GM19324 (cell line): ENCODE results near the gene SLCO1B1.
"Not testable (repeated sequence)": the region's sequence is repeated elsewhere in the genome, so short reads cannot be mapped to it uniquely, and the experiment has no call there.

Experiments
- ATAC-seq: cut with Tn5 transposase; IDR thresholded peaks from one replicate; pipeline ENCODE4 v1.9.1; 2021; ENCODE audit warnings: mild to moderate bottlenecking, moderate library complexity; ENCODE audit not compliant: unreplicated experiment, low FRiP score

Gene SLCO1B1, protein sequence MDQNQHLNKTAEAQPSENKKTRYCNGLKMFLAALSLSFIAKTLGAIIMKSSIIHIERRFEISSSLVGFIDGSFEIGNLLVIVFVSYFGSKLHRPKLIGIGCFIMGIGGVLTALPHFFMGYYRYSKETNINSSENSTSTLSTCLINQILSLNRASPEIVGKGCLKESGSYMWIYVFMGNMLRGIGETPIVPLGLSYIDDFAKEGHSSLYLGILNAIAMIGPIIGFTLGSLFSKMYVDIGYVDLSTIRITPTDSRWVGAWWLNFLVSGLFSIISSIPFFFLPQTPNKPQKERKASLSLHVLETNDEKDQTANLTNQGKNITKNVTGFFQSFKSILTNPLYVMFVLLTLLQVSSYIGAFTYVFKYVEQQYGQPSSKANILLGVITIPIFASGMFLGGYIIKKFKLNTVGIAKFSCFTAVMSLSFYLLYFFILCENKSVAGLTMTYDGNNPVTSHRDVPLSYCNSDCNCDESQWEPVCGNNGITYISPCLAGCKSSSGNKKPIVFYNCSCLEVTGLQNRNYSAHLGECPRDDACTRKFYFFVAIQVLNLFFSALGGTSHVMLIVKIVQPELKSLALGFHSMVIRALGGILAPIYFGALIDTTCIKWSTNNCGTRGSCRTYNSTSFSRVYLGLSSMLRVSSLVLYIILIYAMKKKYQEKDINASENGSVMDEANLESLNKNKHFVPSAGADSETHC

DNA sequence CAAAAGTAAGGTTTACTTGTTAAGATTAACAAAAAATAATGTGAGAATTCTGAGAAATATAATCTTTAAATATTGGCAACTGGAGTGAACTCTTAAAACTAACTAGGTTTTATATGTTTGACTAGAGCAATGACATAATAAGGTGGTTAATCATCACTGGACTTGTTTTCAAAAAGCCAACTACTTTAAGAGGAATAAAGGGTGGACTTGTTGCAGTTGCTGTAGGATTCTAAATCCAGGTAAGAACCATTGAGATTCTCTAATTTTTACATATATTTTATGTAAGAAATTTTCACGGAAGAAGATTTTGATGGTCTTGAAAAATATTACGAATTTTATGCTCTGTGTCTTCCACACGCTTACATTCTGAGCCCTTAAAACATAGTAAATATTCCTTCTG, at the start of gene SLCO1B1:
Gene SLCO1B1, plus strand, starts transcription at position 197 of the 400 bp plus-strand sequence. CDS start 10,381 bp downstream, outside the sequence.
- no peak for ATAC-seq

- ATAC-seq = not testable (repeated sequence)
Measured at GRCh38 chr12:21084753-21085152, 46.2 kb upstream of the SLCO1B1 start.

DNA sequence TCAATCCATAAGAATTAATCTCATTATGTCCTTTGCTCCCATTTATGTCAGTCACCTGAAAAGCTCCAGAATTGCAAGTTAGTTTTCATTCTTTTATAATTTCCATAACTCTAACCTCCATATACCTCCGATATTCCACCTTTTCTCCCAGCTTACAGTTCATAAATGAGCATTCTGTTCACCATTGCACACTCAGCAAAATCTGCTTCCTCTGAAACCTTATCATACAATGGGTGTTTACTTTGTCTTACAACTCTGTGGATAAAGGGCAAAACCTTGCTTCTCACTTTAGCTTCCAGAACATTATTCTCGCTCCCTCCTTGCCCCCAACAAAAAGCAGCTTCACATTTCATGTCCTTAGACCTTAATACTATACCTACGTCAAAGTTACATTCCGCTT, 19.3 kb upstream of the SLCO1B1 start:
- no peak for ATAC-seq

DNA sequence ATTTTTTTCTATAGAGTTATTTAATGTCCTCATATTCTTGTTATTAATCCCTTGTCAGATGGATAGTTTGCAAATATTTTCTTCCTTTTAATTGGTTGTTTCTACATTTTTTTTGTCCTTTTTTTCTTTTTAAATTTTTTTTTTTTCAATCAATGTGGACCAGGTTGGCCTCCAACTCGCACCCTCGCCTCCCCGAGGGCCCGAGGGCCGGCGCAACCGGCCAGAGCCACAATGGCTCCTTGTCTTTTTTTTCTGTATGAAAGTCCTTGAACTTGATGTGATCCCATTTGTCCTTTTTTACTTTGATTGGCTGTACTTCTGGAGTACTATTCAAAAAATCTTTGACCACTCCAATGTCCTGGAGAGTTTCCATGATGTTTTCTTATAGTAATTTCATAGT, 17.7 kb upstream of the SLCO1B1 start:
- ATAC-seq = no peak

- ATAC-seq = no peak
Measured at GRCh38 chr12:21117995-21118394, 13.0 kb upstream of the SLCO1B1 start.

- ATAC-seq = no peak
Measured at GRCh38 chr12:21118760-21119159, 12.2 kb upstream of the SLCO1B1 start.

DNA sequence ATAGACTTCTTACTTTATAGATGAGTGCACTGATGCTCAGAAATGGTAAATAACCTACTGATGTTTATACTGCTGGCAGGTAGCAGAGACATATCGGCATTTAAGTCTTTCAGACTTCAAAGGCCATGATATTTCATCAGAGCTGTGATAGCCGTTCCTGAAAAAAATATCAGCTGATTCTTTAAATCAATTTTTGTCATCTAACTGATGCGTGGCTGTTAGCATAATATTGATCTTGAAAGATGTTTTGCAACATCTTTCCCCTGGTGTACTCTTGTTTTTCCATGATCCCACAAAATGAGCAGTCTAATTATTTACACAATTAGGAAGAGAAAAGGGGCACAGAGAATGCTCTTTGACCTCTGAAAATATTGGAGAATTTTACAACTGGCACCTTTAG, 1.6 kb upstream of the SLCO1B1 start:
- no peak for ATAC-seq

- ATAC-seq = no peak
Measured at GRCh38 chr12:21129906-21130305, 1.1 kb upstream of the SLCO1B1 start.

GRCh38 chr12:21137318-21137999, 6.5 kb downstream of the SLCO1B1 start:
- not testable (repeated sequence) for ATAC-seq

GRCh38 chr12:21138016-21138415, 7.0 kb downstream of the SLCO1B1 start:
- ATAC-seq = no peak

GRCh38 chr12:21144309-21144708, 13.3 kb downstream of the SLCO1B1 start:
- no peak for ATAC-seq

DNA sequence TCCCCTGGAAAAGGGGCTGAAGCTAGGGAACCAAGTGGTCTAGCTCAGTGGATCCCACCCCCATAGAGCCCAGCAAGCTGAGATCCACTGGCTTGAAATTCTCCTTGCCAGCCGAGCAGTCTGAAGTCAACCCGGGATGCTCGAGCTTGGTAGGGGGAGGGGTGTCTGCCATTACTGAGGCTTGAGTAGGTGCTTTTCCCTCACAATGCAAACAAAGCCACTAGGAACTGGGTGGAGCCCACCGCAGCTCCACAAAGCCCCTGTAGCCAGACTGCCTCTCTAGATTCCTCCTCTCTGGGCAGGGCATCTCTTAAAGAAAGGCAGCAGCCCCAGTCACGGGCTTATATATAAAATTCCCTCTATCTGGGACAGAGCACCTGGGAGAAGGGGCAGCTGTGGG, 18.9 kb downstream of the SLCO1B1 start:
- ATAC-seq = not testable (repeated sequence)

- no peak for ATAC-seq
Measured at GRCh38 chr12:21151184-21151583, 20.2 kb downstream of the SLCO1B1 start.

DNA sequence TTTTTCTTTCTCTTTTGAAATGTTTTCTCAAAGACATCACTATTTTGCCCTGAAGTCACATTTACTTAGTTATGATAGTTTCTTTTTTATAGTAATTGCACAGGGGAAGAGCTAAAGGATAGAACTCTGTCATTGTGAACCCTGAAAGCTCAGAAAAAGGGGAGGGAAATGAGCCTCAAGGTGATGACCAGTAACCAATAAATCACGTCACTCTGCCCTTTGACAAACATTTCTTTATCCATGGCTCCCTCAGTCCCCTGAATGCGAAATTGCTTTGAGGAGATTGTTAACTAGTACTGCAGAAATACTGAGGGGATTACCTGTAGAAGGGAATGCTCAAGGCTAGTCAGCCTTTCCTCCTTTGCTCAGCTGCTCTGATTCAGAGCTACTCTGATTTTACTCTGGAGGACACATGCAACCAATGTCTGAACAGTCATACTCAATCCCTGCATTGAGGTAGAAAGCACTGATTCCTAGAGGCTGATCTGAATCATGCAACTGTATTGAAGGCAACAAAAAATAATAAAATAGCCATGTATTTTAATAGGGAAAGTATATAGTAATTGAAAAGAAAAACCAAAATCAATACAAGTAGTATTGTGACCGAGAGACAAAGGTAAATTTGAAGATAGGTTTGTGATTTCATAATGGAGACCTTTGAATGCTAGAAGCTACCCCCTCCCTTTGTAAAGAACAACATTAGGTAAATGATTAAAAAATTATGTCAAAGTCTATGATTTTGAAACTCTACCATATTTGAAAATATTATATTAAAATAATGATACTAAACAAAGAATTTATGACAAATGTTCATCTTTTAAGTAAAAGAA, 24.7 kb downstream of the SLCO1B1 start:
- no peak for ATAC-seq

DNA sequence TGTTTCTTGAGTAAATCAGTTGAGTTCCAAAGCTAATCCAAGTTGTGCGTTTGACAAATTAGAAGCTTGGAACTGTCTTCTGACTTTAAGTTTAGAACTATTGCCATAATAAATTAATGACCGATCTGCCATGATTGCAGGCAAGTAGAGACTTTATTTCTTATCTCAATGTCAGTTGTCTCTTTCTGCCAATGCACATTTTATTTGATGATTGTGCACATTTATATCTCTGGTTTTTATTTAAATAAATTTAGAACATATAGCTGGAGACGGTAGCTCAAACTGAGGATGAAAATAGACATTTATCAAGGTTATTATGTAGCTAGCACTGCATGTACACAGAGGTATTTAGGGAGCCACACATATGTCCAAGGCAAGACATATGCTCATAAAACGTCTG, 34.1 kb downstream of the SLCO1B1 start:
- ATAC-seq = no peak

DNA sequence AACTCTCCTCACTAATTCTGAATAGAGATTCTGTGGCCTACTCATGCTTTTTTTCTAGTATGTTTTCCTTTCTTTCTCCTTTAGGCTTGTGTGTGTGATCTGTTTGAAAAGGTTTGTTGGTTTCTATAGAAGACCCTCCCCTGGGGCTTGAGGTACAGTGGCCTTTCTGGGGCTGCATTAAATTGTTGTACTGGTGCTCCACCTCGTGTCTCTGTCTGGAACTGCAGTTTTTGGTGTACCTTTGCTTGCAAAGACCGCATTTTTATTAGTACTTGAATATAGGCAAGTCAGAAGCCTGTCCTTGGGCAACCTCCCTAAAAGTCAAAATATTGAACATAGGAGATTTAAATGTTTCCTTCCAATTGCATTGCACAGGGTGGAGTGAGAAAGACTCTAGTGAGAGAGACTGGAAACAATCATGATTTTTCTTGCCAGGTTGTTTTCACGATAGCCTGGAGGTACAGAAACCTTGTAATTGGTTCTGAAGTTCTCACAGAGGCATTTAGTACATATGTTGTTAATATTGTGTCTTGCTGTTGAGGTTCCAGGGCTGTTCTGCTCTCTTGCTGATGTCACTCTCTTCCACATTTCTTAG, 39.0 kb downstream of the SLCO1B1 start:
- no peak for ATAC-seq

DNA sequence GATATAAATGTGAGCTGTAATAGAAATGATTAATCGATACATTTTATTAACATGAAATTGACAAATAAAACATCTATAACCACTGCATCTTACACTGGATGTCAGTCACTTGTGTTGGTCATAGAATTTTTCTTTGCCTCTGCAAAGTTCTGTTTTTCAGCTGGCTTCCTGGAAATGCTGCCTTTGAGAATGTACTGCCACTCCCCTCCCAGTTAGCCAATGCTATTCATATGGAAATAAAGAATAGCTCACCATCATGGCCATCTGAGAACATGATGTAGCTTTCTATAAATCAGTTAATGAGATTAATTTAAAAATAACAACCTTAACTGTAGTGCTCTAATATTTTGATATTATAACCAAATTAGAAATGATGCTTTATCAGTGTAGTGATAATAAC, 41.1 kb downstream of the SLCO1B1 start:
- no peak for ATAC-seq

- no peak for ATAC-seq
Measured at GRCh38 chr12:21183721-21184275, 52.8 kb downstream of the SLCO1B1 start.

- no peak for ATAC-seq
Measured at GRCh38 chr12:21190016-21190415, 59.0 kb downstream of the SLCO1B1 start.

DNA sequence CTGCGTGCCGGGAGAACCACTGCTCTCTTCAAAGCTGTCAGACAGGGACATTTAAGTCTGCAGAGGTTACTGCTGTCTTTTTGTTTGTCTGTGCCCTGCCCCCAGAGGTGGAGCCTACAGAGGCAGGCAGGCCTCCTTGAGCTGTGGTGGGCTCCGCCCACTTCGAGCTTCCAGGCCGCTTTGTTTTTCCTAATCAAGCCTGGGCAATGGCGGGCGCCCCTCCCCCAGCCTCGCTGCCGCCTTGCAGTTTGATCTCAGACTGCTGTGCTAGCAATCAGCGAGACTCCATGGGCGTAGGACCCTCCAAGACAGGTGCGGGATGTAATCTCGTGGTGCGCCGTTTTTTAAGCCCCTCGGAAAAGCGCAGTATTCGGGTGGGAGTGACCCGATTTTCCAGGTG, 83.4 kb downstream of the SLCO1B1 start:
- ATAC-seq = not testable (repeated sequence)
